Fibroblast of skin of back (primary cell): ENCODE data around the gene RAB13.

ENCODE experiments used
- DNase-seq: peaks from one replicate; pipeline ENCODE4 v3.0.0-alpha.2; 2013

Gene RAB13

GRCh38 chr1:153932156-153933131 lies 53.7 kb downstream of the RAB13 start:
- DNase-seq: no peak
